HCEC 1CT (cell line): Measurements from ENCODE around the gene FCHSD2.
A peak's percentile ranks its signal among the peaks of the same experiment; 100 is the strongest.
"Not testable (repeated sequence)": the region's sequence is repeated elsewhere in the genome, so short reads cannot be mapped to it uniquely, and the experiment has no call there.

Experiments used
- DNase-seq: peaks from one replicate; pipeline ENCODE4 v3.0.0-alpha.2; 2017

The FCHSD2 gene

GRCh38 chr11:73002214-73002613 is 139.9 kb downstream of the FCHSD2 start:
- DNase-seq, result no peak

DNA sequence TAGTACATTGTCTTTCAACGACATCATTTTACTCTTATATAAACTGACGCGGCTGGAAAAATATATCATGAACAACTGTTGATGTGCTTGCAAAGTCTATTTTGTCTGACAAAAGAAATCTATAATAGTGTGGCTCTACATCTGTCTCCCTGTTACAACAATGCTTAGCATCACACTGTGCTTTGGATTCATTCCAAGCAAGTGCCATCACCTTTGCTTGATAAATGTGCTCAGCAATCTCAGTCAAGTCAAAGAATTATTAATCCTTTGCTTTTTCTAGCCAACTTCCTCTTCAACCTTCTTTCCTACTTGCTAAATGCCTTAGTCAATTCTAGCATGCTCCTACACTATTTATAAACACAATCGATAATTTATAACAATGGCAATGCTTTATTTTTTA is 140.5 kb downstream of the FCHSD2 start:
- DNase-seq, result no peak

- no peak for DNase-seq
Observed at GRCh38 chr11:72998676-72999075, 143.4 kb downstream of the FCHSD2 start.

GRCh38 chr11:72996959-72997358 is 145.2 kb downstream of the FCHSD2 start:
- DNase-seq, result no peak

DNA sequence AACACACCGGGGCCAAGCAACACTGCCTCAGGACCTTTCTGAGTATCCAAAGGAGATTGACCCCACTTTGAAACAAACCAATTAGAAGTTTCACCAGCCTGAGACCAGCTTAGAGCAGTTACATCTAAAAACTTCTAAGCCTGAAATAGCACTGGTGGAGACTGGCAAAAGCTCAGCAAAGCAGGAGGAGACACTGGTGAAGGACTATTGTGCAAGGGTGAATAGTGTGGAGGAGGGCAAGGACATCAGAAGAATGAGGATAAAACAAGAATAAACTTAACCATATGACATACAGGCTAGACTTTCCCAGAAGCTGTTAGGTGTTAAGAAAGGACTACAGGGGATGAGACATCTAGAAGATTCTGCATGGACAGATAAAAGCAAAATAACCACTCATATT is 152.4 kb downstream of the FCHSD2 start:
- DNase-seq, result no peak

DNA sequence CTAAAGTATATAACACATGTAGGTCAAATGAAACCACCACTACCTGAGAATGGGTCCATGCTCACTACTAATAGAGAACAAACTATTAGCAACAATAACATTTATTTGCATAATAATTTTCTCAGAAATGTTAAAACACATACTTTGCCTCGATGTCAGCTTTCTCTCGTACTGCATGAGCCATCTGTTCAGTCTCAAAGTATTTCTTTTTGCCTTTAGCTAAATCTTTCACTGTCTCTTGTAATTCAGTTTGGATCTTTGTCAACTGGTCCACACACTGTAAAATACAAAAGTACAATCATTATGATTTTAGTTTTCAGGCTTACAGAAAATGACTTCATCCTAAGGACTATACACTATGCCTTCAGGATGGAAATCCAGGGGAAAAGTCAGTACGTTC is 153.3 kb downstream of the FCHSD2 start:
- no peak for DNase-seq

GRCh38 chr11:72985645-72986044 is 156.5 kb downstream of the FCHSD2 start:
- DNase-seq, result no peak

DNA sequence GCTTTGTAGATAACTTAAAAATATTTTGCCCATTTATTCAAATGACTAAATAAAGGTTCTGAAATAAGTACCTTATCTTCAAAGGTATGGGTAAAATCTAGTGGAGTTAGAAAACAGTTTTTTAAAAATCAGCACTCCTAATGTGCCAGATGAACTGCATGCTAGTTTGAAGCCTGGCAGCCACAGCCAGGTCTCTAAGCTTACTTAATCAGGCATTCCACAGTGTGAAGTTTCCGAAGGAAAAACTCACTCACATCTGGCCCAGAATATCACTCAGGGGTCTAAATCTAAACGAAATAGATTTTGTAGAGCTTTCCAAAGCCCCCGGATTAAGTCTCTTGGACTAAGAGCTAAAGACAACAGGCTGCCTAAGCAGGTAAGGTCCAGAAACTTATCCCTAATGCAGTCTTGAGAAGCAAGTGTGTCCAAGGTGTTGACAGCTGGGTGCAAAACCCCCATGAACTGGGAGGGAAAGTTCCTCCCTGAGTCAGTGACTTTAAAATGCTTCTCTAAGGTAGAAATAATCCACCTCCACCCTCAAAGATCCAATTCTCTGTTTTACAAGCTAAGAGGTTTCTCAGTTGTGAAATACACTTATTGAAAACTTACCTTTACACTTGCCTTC is 157.6 kb downstream of the FCHSD2 start:
- DNase-seq, result no peak

- no peak for DNase-seq
Observed at GRCh38 chr11:72983560-72983959, 158.6 kb downstream of the FCHSD2 start.

DNA sequence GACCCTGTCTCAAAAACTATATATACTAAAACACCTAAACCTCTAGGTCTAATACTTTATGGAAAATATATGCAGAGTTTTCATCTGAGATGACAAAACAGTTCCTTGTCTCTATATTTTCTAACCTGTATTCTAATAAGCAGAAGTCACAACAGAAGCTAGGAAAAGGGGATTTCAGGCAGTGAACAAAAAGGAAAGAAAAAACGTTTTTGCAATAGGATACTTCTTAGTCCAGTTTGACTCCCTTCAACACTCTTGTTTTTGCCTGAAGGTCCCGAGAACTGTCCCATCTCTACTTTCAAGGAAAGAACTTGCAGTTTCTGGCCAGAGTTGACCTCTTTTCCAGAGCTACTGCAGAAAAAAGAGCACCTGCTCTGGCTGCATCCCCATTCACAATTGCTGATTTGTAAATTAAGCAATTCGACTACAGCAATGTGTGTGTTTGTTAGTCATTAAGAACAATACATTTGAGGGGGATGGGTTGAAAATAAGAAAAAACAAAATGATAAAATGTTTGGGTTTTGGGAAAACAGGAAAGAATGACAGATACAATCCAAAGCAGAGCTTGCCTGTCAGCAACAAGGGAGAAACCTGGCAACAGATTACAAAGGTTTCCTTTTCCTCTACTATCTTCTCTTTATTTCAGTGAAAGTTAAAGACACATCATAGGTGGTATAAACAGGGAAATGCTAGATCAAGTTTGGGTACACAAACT is 160.0 kb downstream of the FCHSD2 start:
- no peak for DNase-seq

- no peak for DNase-seq
Observed at GRCh38 chr11:72981080-72981479, 161.0 kb downstream of the FCHSD2 start.

DNA sequence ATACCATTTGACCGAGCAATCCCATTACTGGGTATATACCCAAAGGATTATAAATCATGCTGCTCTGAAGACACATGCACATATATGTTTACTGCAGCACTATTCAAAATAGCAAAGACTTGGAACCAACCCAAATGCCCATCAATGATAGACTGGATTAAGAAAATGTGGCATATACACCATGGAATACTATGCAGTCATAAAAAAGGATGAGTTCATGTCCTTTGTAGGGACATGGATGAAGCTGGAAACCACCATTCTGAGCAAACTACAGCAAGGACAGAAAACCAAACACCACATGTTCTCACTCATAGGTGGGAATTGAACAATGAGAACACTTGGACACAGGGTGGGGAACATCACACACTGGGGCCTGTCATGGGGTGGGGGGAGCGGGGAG is 164.3 kb downstream of the FCHSD2 start:
- DNase-seq, result not testable (repeated sequence)

- DNase-seq, result not testable (repeated sequence)
Observed at GRCh38 chr11:72976522-72976892, 165.6 kb downstream of the FCHSD2 start.

- peak; percentile 94 for DNase-seq
Observed at GRCh38 chr11:72975778-72976521, 166.2 kb downstream of the FCHSD2 start.

DNA sequence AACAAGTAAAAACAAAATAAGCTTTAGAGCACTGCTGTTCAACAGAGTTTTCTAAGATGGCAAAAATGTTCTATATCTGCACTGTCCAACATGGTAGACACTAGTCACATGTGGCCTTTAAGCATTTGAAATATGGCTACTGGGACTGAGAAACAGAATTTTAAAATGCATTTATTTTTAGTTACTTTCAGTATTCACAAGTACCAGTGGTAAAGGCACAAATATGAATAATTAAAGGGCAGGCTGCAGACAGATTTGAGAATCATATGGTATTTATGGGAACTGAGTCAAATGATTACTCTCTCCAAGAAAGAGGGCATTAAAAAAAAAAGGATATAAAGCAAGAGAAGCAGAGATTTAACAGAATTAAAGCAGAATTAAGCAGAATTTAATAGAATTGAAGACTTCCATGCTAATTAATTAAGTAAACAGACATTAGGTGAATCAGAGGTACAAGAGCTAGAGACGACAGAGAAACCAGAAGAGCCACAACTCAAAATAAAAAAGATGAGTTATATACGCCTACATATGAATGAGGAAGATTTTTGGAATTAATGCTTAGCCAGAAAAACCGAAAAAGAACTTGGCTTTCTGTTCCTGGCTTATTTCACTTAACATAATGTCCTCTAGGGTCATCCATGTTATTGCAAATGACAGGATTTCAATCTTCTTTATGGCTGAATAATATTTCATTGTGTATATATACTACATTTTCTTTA is 167.5 kb downstream of the FCHSD2 start:
- peak; percentile 3 for DNase-seq

DNA sequence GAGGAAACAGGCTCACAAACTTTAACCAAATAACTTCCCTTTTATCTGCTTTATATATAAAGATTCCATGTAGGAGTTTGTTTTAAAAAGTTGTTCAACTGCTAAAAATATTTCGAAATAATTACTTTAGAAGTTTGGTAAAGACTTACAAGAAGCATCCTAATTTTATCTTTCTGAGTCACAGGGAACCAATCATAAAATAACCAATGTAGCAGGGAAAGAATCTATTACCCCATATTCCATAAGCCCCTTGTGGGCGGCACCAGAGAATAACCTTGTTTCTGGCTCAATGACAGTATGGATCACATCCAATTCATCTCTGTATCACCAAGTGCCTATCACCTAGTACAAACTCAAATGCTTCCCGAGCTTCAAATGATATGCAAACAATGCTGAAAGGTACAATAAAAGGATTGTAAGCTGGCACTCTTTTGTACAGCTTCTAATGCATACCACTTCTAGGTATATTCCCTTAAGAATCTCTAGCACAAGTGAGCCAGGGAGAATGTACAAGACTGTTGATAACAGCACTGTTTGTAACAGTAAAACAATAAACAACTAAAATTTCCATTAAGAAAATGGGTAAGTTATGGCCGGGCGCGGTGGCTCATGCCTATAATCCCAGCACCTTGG is 169.5 kb downstream of the FCHSD2 start:
- peak; percentile 68 for DNase-seq

GRCh38 chr11:72971192-72971967 is 170.7 kb downstream of the FCHSD2 start:
- no peak for DNase-seq

DNA sequence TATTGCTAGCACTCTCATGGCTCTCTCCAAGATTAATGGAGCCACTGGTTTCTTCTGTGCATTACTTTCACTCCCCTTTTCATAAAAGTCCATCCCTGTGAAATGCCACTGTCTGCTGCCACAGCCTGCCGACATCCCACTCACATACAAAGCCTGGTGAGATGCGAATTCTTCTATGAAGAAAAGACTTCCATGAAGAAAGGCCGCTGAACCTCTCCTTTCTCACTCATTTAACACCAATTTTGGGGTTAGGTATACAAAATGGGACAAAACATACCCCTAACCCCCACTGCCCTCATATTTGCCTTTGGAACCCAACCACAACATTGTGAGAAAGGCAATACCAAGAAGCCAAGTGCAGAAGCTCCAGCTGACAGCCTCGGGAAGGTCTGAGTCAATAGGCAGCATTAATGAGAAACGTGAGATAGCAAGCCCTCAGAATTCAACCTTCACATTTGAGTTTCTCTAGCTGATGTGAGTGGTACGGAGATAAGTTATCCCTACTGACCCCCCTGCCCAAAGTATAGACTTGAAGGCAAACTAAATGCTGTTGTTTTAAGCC is 171.5 kb downstream of the FCHSD2 start:
- DNase-seq, result no peak

- DNase-seq, result peak; percentile 75
Observed at GRCh38 chr11:72969894-72970335, 172.2 kb downstream of the FCHSD2 start.

DNA sequence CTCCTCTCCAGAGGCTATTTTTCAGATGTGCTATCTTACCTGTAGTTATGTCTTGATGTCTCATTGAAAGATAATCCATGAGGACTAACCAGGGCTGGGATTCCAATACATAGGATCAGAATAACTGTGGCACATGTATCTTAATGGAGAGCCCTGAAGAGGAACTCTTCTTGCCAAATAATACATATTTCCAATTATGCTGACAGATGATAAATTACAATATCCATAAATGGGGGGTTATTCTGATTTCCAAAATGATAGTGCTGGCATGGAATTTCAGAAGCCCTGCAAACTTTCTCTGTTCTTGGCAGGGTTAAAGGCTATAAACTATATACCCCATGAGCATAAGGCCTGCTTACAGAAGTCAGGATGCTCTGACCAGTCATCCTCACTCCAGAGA is 173.7 kb downstream of the FCHSD2 start:
- DNase-seq, result no peak

GRCh38 chr11:72965672-72966071 is 176.4 kb downstream of the FCHSD2 start:
- DNase-seq, result no peak

DNA sequence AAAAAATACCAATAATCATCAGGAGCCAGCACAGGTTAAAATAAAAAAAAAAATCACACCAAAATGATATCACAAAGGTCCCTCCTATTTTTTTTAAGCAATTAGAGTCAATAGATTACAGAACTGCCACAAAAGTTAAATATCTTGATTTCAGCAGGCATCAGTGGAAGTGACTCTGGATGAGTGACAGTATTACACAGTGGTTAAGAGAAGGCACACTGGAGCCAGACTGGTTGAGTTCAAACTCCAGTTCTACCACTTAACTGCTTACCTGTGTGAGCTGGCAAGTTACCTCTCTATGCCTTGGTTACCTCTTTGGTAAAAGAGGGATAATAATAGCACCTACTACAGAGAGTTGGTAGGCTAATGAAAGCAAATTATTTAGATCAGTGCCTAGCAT is 179.4 kb downstream of the FCHSD2 start:
- DNase-seq, result no peak
